HepG2 (cell line): ENCODE data around the gene TOR1AIP1. TPM values are rescaled to one million over a fixed set of nuclear protein-coding genes. Genes with fewer than 3 reads are reported as not detected.
A peak's percentile ranks its signal among the peaks of the same experiment; 100 is the strongest.

Experiments
- CBFB ChIP-seq: sonication (generic); formaldehyde crosslinking; IDR thresholded peaks from 2 replicates; pipeline ENCODE4 v1.4.0; 2020; ENCODE audit warnings: missing genetic modification reagents
- CC2D1A ChIP-seq: sonication (generic); formaldehyde crosslinking; IDR thresholded peaks from 2 replicates; pipeline ENCODE4 v1.8.1; 2023; ENCODE audit warnings: mild to moderate bottlenecking, missing genetic modification reagents
- CCDC6 ChIP-seq: sonication (generic); formaldehyde crosslinking; IDR thresholded peaks from 2 replicates; pipeline ENCODE4 v1.8.1; 2022; ENCODE audit warnings: mild to moderate bottlenecking, missing genetic modification reagents, moderate library complexity
- FLYWCH1 ChIP-seq: sonication (generic); formaldehyde crosslinking; IDR thresholded peaks from 2 replicates; pipeline ENCODE4 v1.8.1; 2023; ENCODE audit warnings: mild to moderate bottlenecking, missing genetic modification reagents
- JUNB ChIP-seq: sonication (generic); formaldehyde crosslinking; IDR thresholded peaks from 2 replicates; pipeline ENCODE4 v1.8.0; 2022; ENCODE audit warnings: missing genetic modification reagents, mild to moderate bottlenecking, borderline replicate concordance
- MLLT10 ChIP-seq: sonication (generic); formaldehyde crosslinking; IDR thresholded peaks from 2 replicates; pipeline ENCODE4 v1.4.0; 2020; ENCODE audit warnings: missing genetic modification reagents
- NBN ChIP-seq: fragments of 450-650 bp; conservative IDR thresholded peaks from 2 replicates; pipeline ENCODE4 v1.6.1; 2017
- NCOA2 ChIP-seq: sonication (generic); formaldehyde crosslinking; IDR thresholded peaks from 2 replicates; pipeline ENCODE4 v1.8.0; 2022; ENCODE audit warnings: inconsistent platforms
- SETDB1 ChIP-seq: sonication (generic); formaldehyde crosslinking; IDR thresholded peaks from 2 replicates; pipeline ENCODE4 v1.5.1; 2020; ENCODE audit warnings: missing genetic modification reagents, mild to moderate bottlenecking, borderline replicate concordance
- ZC3H13 ChIP-seq: sonication (generic); formaldehyde crosslinking; IDR thresholded peaks from 2 replicates; pipeline ENCODE4 v1.8.1; 2023; ENCODE audit warnings: mild to moderate bottlenecking, missing genetic modification reagents, moderate library complexity
- ZNF292 ChIP-seq: sonication (generic); formaldehyde crosslinking; IDR thresholded peaks from 2 replicates; pipeline ENCODE4 v1.8.1; 2022; ENCODE audit warnings: mild to moderate bottlenecking, low read depth, missing genetic modification reagents, borderline replicate concordance
- ZNF343 ChIP-seq: sonication (generic); formaldehyde crosslinking; IDR thresholded peaks from 2 replicates; pipeline ENCODE4 v1.4.0; 2020; ENCODE audit warnings: mild to moderate bottlenecking, missing genetic modification reagents
- ZNF383 ChIP-seq: sonication (generic); formaldehyde crosslinking; IDR thresholded peaks from 2 replicates; pipeline ENCODE4 v1.4.0; 2020; ENCODE audit warnings: missing genetic modification reagents, mild to moderate bottlenecking, borderline replicate concordance
- ZNF546 ChIP-seq: sonication (generic); formaldehyde crosslinking; conservative IDR thresholded peaks from 2 replicates; pipeline ENCODE4 v1.8.1; 2023; ENCODE audit warnings: mild to moderate bottlenecking, missing genetic modification reagents
- ZNF572 ChIP-seq: sonication (generic); formaldehyde crosslinking; IDR thresholded peaks from 2 replicates; pipeline ENCODE4 v1.5.1; 2020; ENCODE audit warnings: mild to moderate bottlenecking, missing genetic modification reagents
- ZNF607 ChIP-seq: sonication (generic); formaldehyde crosslinking; IDR thresholded peaks from 2 replicates; pipeline ENCODE4 v1.5.1; 2020; ENCODE audit warnings: missing genetic modification reagents, mild to moderate bottlenecking, borderline replicate concordance
- polyA plus RNA-seq, 8 experiments: library from polyadenylated mRNA; depleted of rRNA in 3 of 8; stranded (reverse) in 7 of 8; unstranded in 1 of 8; fragments of >200 nt; fragmentation: Illumina TruSeq in 4 of 8; extraction: Trizol in 4 of 8; gene quantifications; 2 replicates each; pipeline versions ENCODE4 v1.2.1 to v1.2.3, GENCODE V29; 2011 to 2016; ENCODE audit warnings: low read depth in 4 of 8, missing spikeins in 1 of 8, mixed read lengths in 1 of 8; ENCODE audit not compliant: insufficient read depth in 1 of 8
- total RNA-seq, 5 experiments: library from RNA; depleted of rRNA; stranded (reverse); fragments of >200 nt; fragmentation: Illumina TruSeq; extraction: Trizol; gene quantifications; 2 replicates each; pipeline ENCODE4 v1.2.3, GENCODE V29; 2016; ENCODE audit warnings: low read depth in 1 of 5
- TF ChIP-seq, protein P1 (sequence below): sonication (generic); formaldehyde crosslinking; IDR thresholded peaks from 2 replicates; pipeline ENCODE4; 2020; ENCODE audit warnings: missing genetic modification reagents, mild to moderate bottlenecking, borderline replicate concordance
- TF ChIP-seq, protein P2 (sequence below): sonication (generic); formaldehyde crosslinking; IDR thresholded peaks from 2 replicates; pipeline ENCODE4 v1.4.0; 2020; ENCODE audit warnings: mild to moderate bottlenecking, missing genetic modification reagents
- TF ChIP-seq, protein P3 (sequence below): sonication (generic); formaldehyde crosslinking; IDR thresholded peaks from 2 replicates; pipeline ENCODE4 v1.5.0; 2020; ENCODE audit warnings: missing genetic modification reagents, mild to moderate bottlenecking, borderline replicate concordance
- TF ChIP-seq, protein P4 (sequence below): sonication (generic); formaldehyde crosslinking; IDR thresholded peaks from 2 replicates; pipeline ENCODE4 v1.8.1; 2023; ENCODE audit warnings: mild to moderate bottlenecking, moderate library complexity, missing genetic modification reagents
- TF ChIP-seq, protein P5 (sequence below): sonication (generic); formaldehyde crosslinking; IDR thresholded peaks from 2 replicates; pipeline ENCODE4 v1.4.0; 2020; ENCODE audit warnings: low read depth, mild to moderate bottlenecking, missing genetic modification reagents

The TOR1AIP1 gene
- total and polyA plus RNA-seq, 2 of the 13 experiments (the other 11 are each of a cell fraction or from before 2014, with no cell fraction given) = 15.6 to 29.0 TPM

DNA sequence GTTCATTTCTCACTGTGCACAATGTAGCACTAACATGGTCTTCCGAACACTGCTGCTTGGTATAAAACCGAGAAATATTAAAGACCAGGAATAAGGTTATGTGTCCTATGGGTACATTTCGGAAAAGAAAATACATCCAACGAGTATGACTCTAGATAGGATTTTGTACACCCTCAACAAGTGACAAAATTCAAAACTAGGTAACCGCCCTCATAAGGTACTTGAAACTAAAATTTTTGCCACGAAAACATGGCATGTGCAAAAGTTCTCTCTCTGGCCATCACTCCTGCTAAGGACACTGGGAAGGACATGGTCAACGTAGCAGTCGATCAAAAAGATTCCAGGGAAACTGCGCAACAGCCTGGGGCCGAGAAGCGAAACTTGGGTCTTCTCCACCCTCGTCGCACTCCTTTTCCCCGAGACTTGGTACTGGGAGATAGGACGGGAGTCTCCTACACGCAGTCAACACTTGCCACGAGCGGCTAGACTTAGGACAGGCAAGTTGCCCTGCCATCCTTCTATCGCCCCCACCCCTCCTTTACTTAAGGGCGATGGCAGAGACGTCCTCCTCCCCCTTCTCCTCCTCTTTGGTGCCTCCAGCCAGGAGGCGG lies 338 bp upstream of the TOR1AIP1 start (continued):
- TF ChIP-seq, protein P1, sequence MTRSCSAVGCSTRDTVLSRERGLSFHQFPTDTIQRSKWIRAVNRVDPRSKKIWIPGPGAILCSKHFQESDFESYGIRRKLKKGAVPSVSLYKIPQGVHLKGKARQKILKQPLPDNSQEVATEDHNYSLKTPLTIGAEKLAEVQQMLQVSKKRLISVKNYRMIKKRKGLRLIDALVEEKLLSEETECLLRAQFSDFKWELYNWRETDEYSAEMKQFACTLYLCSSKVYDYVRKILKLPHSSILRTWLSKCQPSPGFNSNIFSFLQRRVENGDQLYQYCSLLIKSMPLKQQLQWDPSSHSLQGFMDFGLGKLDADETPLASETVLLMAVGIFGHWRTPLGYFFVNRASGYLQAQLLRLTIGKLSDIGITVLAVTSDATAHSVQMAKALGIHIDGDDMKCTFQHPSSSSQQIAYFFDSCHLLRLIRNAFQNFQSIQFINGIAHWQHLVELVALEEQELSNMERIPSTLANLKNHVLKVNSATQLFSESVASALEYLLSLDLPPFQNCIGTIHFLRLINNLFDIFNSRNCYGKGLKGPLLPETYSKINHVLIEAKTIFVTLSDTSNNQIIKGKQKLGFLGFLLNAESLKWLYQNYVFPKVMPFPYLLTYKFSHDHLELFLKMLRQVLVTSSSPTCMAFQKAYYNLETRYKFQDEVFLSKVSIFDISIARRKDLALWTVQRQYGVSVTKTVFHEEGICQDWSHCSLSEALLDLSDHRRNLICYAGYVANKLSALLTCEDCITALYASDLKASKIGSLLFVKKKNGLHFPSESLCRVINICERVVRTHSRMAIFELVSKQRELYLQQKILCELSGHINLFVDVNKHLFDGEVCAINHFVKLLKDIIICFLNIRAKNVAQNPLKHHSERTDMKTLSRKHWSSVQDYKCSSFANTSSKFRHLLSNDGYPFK (CRISPR knock-in tag) = no peak
- TF ChIP-seq CCDC6 = peak; percentile 5; the same call in 1 of the 2 replicates
- TF ChIP-seq FLYWCH1 (CRISPR knock-in tag) = no peak
- TF ChIP-seq NBN = no peak
- TF ChIP-seq ZNF607 = no peak
- TF ChIP-seq, protein P2, sequence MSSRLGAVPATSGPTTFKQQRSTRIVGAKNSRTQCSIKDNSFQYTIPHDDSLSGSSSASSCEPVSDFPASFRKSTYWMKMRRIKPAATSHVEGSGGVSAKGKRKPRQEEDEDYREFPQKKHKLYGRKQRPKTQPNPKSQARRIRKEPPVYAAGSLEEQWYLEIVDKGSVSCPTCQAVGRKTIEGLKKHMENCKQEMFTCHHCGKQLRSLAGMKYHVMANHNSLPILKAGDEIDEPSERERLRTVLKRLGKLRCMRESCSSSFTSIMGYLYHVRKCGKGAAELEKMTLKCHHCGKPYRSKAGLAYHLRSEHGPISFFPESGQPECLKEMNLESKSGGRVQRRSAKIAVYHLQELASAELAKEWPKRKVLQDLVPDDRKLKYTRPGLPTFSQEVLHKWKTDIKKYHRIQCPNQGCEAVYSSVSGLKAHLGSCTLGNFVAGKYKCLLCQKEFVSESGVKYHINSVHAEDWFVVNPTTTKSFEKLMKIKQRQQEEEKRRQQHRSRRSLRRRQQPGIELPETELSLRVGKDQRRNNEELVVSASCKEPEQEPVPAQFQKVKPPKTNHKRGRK (CRISPR knock-in tag) = no peak
- TF ChIP-seq ZNF572 = peak; percentile 14; the same call in 1 of the 2 replicates
- TF ChIP-seq, protein P3, sequence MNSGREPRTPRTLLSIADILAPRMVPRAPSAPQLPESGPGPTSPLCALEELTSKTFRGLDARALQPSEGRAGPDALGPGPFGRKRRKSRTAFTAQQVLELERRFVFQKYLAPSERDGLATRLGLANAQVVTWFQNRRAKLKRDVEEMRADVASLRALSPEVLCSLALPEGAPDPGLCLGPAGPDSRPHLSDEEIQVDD (CRISPR knock-in tag) = no peak
- no peak for TF ChIP-seq ZC3H13 (CRISPR knock-in tag)
- TF ChIP-seq ZNF292 (CRISPR knock-in tag) = no peak
- TF ChIP-seq, protein P4, sequence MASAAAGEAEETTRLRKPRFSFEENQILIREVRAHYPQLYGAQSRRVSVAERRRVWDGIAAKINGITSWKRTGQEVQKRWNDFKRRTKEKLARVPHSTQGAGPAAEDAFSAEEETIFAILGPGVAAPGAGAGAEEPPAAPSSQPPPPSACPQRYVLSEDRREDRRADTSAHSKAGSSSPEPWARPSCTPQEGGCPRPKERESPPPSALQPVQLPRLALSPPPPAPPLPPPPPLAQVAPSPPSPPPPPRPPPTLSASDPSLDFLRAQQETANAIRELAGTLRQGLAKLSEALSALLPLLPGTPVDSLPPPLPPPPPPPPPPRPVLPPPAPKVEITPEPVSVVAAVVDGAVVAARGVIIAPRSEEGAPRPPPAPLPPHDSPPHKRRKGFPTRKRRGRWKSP (CRISPR knock-in tag) = no peak; the same call in 1 of the 2 replicates
- no peak for TF ChIP-seq ZNF343 (CRISPR knock-in tag)
- no peak for TF ChIP-seq SETDB1 (CRISPR knock-in tag)
- no peak for TF ChIP-seq MLLT10 (CRISPR knock-in tag)
- no peak for TF ChIP-seq CC2D1A
- no peak for TF ChIP-seq ZNF383 (CRISPR knock-in tag)
- TF ChIP-seq ZNF546 (CRISPR knock-in tag) = no peak
- no peak for TF ChIP-seq CBFB
- no peak; the same call in none of the 2 replicates for TF ChIP-seq NCOA2 (CRISPR knock-in tag)
- no peak for TF ChIP-seq JUNB (CRISPR knock-in tag)
- TF ChIP-seq, protein P5, sequence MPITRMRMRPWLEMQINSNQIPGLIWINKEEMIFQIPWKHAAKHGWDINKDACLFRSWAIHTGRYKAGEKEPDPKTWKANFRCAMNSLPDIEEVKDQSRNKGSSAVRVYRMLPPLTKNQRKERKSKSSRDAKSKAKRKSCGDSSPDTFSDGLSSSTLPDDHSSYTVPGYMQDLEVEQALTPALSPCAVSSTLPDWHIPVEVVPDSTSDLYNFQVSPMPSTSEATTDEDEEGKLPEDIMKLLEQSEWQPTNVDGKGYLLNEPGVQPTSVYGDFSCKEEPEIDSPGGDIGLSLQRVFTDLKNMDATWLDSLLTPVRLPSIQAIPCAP (CRISPR knock-in tag) = peak; percentile 63
